Measurements from ENCODE around the gene OPN1MW3. TPM values are rescaled to one million over a fixed set of nuclear protein-coding genes. Genes with fewer than 3 reads are reported as not detected.

The OPN1MW3 gene
- polyA plus RNA-seq, 1 donor from 2014 or later = not detected

DNA sequence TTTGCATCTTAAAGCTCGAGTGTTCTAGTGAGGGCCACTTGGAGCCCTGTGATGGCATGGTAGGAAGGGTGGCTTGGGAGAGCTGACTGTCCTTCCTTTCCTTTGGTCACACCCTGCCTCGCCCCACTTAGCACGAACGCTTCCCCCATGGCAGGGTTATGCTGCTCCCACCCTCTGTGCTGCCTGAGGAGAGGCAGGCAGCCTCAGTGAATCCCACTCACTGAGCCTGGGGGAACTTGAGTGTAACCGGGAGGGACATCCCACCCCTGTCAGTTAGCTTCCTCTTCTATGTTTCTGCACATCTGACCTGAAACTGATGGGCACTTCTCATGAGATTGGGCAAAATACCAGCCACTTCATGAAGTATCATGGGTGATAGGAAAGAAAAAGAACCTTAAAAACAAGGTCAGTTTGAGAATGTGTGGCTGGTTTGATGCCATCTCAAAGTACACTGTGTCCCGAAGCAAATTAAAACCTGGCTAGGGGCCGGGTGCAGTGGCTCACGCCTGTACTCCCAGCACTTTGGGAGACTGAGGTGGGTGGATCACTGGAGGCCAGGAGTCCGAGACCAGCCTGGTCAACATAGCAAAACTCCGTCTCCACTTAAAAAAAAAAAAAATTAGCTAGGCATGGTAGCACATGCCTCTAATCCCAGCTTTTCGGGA, 48.3 kb downstream of the OPN1MW3 start:
- TF ChIP-seq RAD21 (conservative IDR thresholded peaks at IDR 0.05) (no peak), POLR2AphosphoS5 (IDR thresholded peaks at IDR 0.05) (no peak), EP300 (conservative IDR thresholded peaks at IDR 0.05; ENCODE audit: poor library complexity, severe bottlenecking) (no peak), SMC3 (conservative IDR thresholded peaks at IDR 0.05; ENCODE audit: poor library complexity) (no peak), EZH2 (IDR thresholded peaks at IDR 0.05; ENCODE audit: borderline replicate concordance, insufficient read depth, low read length, poor library complexity, severe bottlenecking) (no peak), MXI1 (conservative IDR thresholded peaks at IDR 0.05; ENCODE audit: poor library complexity, severe bottlenecking) (no peak), TAF1 (IDR thresholded peaks at IDR 0.05; ENCODE audit: low read depth) (no peak)
- TF ChIP-seq, protein P1, sequence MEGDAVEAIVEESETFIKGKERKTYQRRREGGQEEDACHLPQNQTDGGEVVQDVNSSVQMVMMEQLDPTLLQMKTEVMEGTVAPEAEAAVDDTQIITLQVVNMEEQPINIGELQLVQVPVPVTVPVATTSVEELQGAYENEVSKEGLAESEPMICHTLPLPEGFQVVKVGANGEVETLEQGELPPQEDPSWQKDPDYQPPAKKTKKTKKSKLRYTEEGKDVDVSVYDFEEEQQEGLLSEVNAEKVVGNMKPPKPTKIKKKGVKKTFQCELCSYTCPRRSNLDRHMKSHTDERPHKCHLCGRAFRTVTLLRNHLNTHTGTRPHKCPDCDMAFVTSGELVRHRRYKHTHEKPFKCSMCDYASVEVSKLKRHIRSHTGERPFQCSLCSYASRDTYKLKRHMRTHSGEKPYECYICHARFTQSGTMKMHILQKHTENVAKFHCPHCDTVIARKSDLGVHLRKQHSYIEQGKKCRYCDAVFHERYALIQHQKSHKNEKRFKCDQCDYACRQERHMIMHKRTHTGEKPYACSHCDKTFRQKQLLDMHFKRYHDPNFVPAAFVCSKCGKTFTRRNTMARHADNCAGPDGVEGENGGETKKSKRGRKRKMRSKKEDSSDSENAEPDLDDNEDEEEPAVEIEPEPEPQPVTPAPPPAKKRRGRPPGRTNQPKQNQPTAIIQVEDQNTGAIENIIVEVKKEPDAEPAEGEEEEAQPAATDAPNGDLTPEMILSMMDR (IDR thresholded peaks at IDR 0.05; ENCODE audit: poor library complexity, severe bottlenecking) = no peak
- TF ChIP-seq, protein P2, sequence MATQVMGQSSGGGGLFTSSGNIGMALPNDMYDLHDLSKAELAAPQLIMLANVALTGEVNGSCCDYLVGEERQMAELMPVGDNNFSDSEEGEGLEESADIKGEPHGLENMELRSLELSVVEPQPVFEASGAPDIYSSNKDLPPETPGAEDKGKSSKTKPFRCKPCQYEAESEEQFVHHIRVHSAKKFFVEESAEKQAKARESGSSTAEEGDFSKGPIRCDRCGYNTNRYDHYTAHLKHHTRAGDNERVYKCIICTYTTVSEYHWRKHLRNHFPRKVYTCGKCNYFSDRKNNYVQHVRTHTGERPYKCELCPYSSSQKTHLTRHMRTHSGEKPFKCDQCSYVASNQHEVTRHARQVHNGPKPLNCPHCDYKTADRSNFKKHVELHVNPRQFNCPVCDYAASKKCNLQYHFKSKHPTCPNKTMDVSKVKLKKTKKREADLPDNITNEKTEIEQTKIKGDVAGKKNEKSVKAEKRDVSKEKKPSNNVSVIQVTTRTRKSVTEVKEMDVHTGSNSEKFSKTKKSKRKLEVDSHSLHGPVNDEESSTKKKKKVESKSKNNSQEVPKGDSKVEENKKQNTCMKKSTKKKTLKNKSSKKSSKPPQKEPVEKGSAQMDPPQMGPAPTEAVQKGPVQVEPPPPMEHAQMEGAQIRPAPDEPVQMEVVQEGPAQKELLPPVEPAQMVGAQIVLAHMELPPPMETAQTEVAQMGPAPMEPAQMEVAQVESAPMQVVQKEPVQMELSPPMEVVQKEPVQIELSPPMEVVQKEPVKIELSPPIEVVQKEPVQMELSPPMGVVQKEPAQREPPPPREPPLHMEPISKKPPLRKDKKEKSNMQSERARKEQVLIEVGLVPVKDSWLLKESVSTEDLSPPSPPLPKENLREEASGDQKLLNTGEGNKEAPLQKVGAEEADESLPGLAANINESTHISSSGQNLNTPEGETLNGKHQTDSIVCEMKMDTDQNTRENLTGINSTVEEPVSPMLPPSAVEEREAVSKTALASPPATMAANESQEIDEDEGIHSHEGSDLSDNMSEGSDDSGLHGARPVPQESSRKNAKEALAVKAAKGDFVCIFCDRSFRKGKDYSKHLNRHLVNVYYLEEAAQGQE (IDR thresholded peaks at IDR 0.05; ENCODE audit: borderline replicate concordance) = no peak
- H3K27ac ChIP-seq (ENCODE audit: low read length) = no peak overlapping the region
- H2AFZ ChIP-seq (ENCODE audit: low read depth, low read length) = no peak overlapping the region
- no peaks in the 10 kb centered on the region for H4K20me1 ChIP-seq (ENCODE audit: insufficient read depth)
- no peak overlapping the region for H3K4me3 ChIP-seq (ENCODE audit: low read length)
- no peaks in the 10 kb centered on the region for H3K27me3 ChIP-seq (ENCODE audit: insufficient read depth, low read depth, low read length)
- no peaks in the 10 kb centered on the region for H3K79me2 ChIP-seq (replicated peaks; ENCODE audit: insufficient read depth, low read length)
- no peak overlapping the region for H3K9ac ChIP-seq (ENCODE audit: low read length)
- no peaks in the 10 kb centered on the region for H3K9me2 ChIP-seq (ENCODE audit: insufficient read depth, low read length)
- H3K36me3 ChIP-seq (ENCODE audit: insufficient read depth, low read length) = no peaks in the 10 kb centered on the region
- H3K4me2 ChIP-seq (ENCODE audit: low read length) = no peak overlapping the region
- H3F3A ChIP-seq (ENCODE audit: insufficient read depth, low read length, poor library complexity, severe bottlenecking) = no peaks in the 10 kb centered on the region
- H3K9me3 ChIP-seq (ENCODE audit: low read length) = no peaks in the 10 kb centered on the region

DNA sequence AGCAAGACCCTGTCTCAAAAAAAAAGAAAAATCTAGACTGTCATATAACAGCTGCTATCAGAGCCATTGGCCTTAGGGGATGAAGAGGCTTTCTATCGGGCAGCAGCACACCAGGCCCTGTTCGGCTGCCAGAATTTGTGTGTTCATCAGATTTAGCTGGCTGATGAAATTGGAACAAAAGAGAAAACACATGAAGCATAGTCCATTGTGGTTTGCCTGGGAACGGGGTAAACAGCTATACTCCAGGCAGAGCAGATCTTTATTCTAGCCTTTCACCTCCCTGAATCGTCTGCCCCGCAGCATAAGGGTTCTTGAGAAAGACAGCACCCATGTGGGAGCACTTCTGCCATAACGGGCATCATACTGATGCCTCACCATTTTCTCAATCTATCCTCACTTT, 49.8 kb downstream of the OPN1MW3 start:
- Histone ChIP-seq H3K9me3 (ENCODE audit: low read length) (no peaks in the 10 kb centered on the region), H3F3A (ENCODE audit: insufficient read depth, low read length, poor library complexity, severe bottlenecking) (no peaks in the 10 kb centered on the region), H3K27ac (ENCODE audit: low read length) (no peak overlapping the region), H3K4me2 (ENCODE audit: low read length) (no peak overlapping the region), H3K27me3 (ENCODE audit: insufficient read depth, low read depth, low read length) (no peaks in the 10 kb centered on the region), H3K9ac (ENCODE audit: low read length) (no peak overlapping the region), H3K4me3 (ENCODE audit: low read length) (no peak overlapping the region), H3K36me3 (ENCODE audit: insufficient read depth, low read length) (no peaks in the 10 kb centered on the region), H3K79me2 (replicated peaks; ENCODE audit: insufficient read depth, low read length) (no peaks in the 10 kb centered on the region), H2AFZ (ENCODE audit: low read depth, low read length) (no peak overlapping the region), H4K20me1 (ENCODE audit: insufficient read depth) (no peaks in the 10 kb centered on the region), H3K9me2 (ENCODE audit: insufficient read depth, low read length) (no peaks in the 10 kb centered on the region)
- TF ChIP-seq SMC3 (conservative IDR thresholded peaks at IDR 0.05; ENCODE audit: poor library complexity) = no peak
- TF ChIP-seq EZH2 (IDR thresholded peaks at IDR 0.05; ENCODE audit: borderline replicate concordance, insufficient read depth, low read length, poor library complexity, severe bottlenecking) = no peak
- TF ChIP-seq TAF1 (IDR thresholded peaks at IDR 0.05; ENCODE audit: low read depth) = no peak
- TF ChIP-seq, protein P2 (IDR thresholded peaks at IDR 0.05; ENCODE audit: borderline replicate concordance) = no peak
- no peak for TF ChIP-seq POLR2AphosphoS5 (IDR thresholded peaks at IDR 0.05)
- TF ChIP-seq EP300 (conservative IDR thresholded peaks at IDR 0.05; ENCODE audit: poor library complexity, severe bottlenecking) = no peak
- TF ChIP-seq, protein P1 (IDR thresholded peaks at IDR 0.05; ENCODE audit: poor library complexity, severe bottlenecking) = no peak
- TF ChIP-seq MXI1 (conservative IDR thresholded peaks at IDR 0.05; ENCODE audit: poor library complexity, severe bottlenecking) = no peak
- TF ChIP-seq RAD21 (conservative IDR thresholded peaks at IDR 0.05) = no peak
